GM23338 (cell line): Measurements from ENCODE around the gene TSHZ2. TPM values are rescaled to one million over a fixed set of nuclear protein-coding genes. Genes with fewer than 3 reads are reported as not detected.

ENCODE experiments used
- ATAC-seq: fragments of 200-7000 bp; cut with Tn5 transposase; 3 replicates; pipeline ENCODE4 v1.9.1; 2020
- DNase-seq: peaks from one replicate; pipeline ENCODE4 v3.0.0-alpha.2; 2015; ENCODE audit warnings: low spot score
- H2AFZ ChIP-seq: fragments of 200-600 bp; sonication (generic); 2 replicates; pipeline ENCODE4 v1.8.0; 2016; ENCODE audit warnings: antibody characterized with exemption, mild to moderate bottlenecking, moderate library complexity
- H3F3A ChIP-seq: fragments of 200-600 bp; sonication (generic); replicated peaks from 2 replicates; pipeline ENCODE4 v1.8.0; 2017; ENCODE audit warnings: antibody characterized with exemption, mixed run types, low read depth
- H3K27ac ChIP-seq: fragments of 200-600 bp; sonication (generic); 2 replicates; pipeline ENCODE4 v1.6.1; 2016; ENCODE audit warnings: low read depth
- H3K27me3 ChIP-seq: fragments of 200-600 bp; sonication (generic); 2 replicates; pipeline ENCODE4 v1.8.0; 2016; ENCODE audit warnings: mild to moderate bottlenecking, mixed run types, moderate library complexity; ENCODE audit not compliant: insufficient read depth
- H3K36me3 ChIP-seq: fragments of 200-600 bp; sonication (generic); 2 replicates; pipeline ENCODE4 v1.8.0; 2016; ENCODE audit warnings: mild to moderate bottlenecking; ENCODE audit not compliant: insufficient read depth
- H3K4me1 ChIP-seq: fragments of 200-600 bp; sonication (generic); 2 replicates; pipeline ENCODE4 v1.8.0; 2016; ENCODE audit warnings: mild to moderate bottlenecking, moderate library complexity; ENCODE audit not compliant: insufficient read depth
- H3K4me2 ChIP-seq: fragments of 200-600 bp; sonication (generic); 2 replicates; pipeline ENCODE4 v1.7.1; 2017; ENCODE audit warnings: mixed run types
- H3K4me3 ChIP-seq: fragments of 200-600 bp; sonication (generic); 2 replicates; pipeline ENCODE4 v1.6.1; 2016; ENCODE audit warnings: mixed run types
- H3K79me2 ChIP-seq: fragments of 200-600 bp; sonication (generic); replicated peaks from 2 replicates; pipeline ENCODE4 v1.8.0; 2017; ENCODE audit warnings: mild to moderate bottlenecking; ENCODE audit not compliant: insufficient read depth
- H3K9me2 ChIP-seq: fragments of 200-600 bp; sonication (generic); 2 replicates; pipeline ENCODE4 v1.8.0; 2017; ENCODE audit not compliant: insufficient read depth
- H4K20me1 ChIP-seq: fragments of 200-600 bp; sonication (generic); replicated peaks from 2 replicates; pipeline ENCODE4 v1.8.0; 2017; ENCODE audit warnings: mild to moderate bottlenecking; ENCODE audit not compliant: insufficient read depth
- H3K27ac Mint-ChIP-seq: 2 replicates; pipeline ENCODE4 v1.8.0; 2020; ENCODE audit warnings: inconsistent platforms, mild to moderate bottlenecking, moderate library complexity, mixed read lengths
- H3K27me3 Mint-ChIP-seq: 3 replicates; pipeline ENCODE4 v1.8.0; 2022; ENCODE audit warnings: low read depth, mild to moderate bottlenecking, moderate library complexity, mixed read lengths, inconsistent platforms; ENCODE audit not compliant: insufficient read depth, poor library complexity
- H3K36me3 Mint-ChIP-seq: 3 replicates; pipeline ENCODE4 v1.8.0; 2021; ENCODE audit warnings: low read depth, mild to moderate bottlenecking, inconsistent platforms, moderate library complexity, mixed read lengths
- H3K4me1 Mint-ChIP-seq: 3 replicates; pipeline ENCODE4 v1.8.0; 2020; ENCODE audit warnings: mild to moderate bottlenecking, inconsistent platforms, mixed read lengths
- H3K4me3 Mint-ChIP-seq: 3 replicates; pipeline ENCODE4 v1.8.0; 2021; ENCODE audit warnings: moderate library complexity, mild to moderate bottlenecking, inconsistent platforms, mixed read lengths
- H3K9me3 Mint-ChIP-seq: 3 replicates; pipeline ENCODE4 v1.8.0; 2020; ENCODE audit warnings: moderate library complexity, mild to moderate bottlenecking, inconsistent platforms, mixed read lengths
- CREB1 ChIP-seq: fragments of 250-450 bp; sonication (Bioruptor Pico); IDR thresholded peaks from 2 replicates; pipeline ENCODE4 v1.5.0; 2020; ENCODE audit warnings: low read depth, mild to moderate bottlenecking, moderate library complexity
- CTCF ChIP-seq, 2 experiments: fragments of 200-600 bp in 1 of 2; sonication (generic) in 1 of 2; conservative IDR thresholded peaks; 2 replicates each; pipeline versions ENCODE4 v1.5.1 to v1.6.1; 2016 to 2017; ENCODE audit warnings: antibody characterized with exemption in 2 of 2, low read depth in 2 of 2, mild to moderate bottlenecking in 2 of 2, moderate library complexity in 1 of 2
- ETS1 ChIP-seq: IDR thresholded peaks from 2 replicates; pipeline ENCODE4 v1.6.1; 2016; ENCODE audit warnings: antibody characterized with exemption
- EZH2phosphoT487 ChIP-seq: fragments of 200-600 bp; sonication (generic); IDR thresholded peaks from one replicate; pipeline ENCODE4 v1.8.1; 2018; ENCODE audit warnings: antibody characterized with exemption; ENCODE audit not compliant: unreplicated experiment
- JUNB ChIP-seq: IDR thresholded peaks from one replicate; pipeline ENCODE4 v1.6.1; 2016; ENCODE audit warnings: antibody characterized with exemption; ENCODE audit not compliant: unreplicated experiment
- NANOG ChIP-seq: IDR thresholded peaks from 2 replicates; pipeline ENCODE4 v1.6.1; 2016; ENCODE audit warnings: antibody characterized with exemption, borderline replicate concordance
- POLR2AphosphoS5 ChIP-seq: IDR thresholded peaks from 2 replicates; pipeline ENCODE4 v1.6.1; 2016; ENCODE audit warnings: antibody characterized with exemption, low read depth
- ZNF114 ChIP-seq: fragments of 250-450 bp; sonication (Bioruptor Pico); IDR thresholded peaks from 2 replicates; pipeline ENCODE4 v1.5.0; 2020; ENCODE audit warnings: mild to moderate bottlenecking, moderate library complexity
- ZNF331 ChIP-seq: fragments of 250-450 bp; sonication (Bioruptor Pico); IDR thresholded peaks from 2 replicates; pipeline ENCODE4 v1.5.0; 2020; ENCODE audit warnings: low read depth, mild to moderate bottlenecking, moderate library complexity
- ZNF462 ChIP-seq: fragments of 250-450 bp; sonication (Bioruptor Pico); IDR thresholded peaks from 2 replicates; pipeline ENCODE4 v1.5.0; 2020; ENCODE audit warnings: mild to moderate bottlenecking, moderate library complexity
- polyA plus RNA-seq: library from polyadenylated mRNA; unstranded; fragments of >200 nt; fragmentation: Nextera tagmentation; extraction: Ambion mirVana; gene quantifications from 2 replicates; pipeline ENCODE4 v1.2.1, GENCODE V29; 2016
- total RNA-seq: library from RNA; depleted of rRNA; stranded (reverse); fragments of >200 nt; shearing (Covaris generic); gene quantifications from 2 replicates; pipeline ENCODE4 v1.2.3, GENCODE V29; 2014

TSHZ2 gene
- total and polyA plus RNA-seq, 2 experiments from 2014 or later = 0.49 to 1.3 TPM

- no peak for TF ChIP-seq CTCF (conservative IDR thresholded peaks at IDR 0.05; ENCODE audit: low read depth in 2 of 2)
Observed at GRCh38 chr20:53070224-53070623, 98.1 kb downstream of the TSHZ2 start (continued).

- Mint-ChIP-seq H3K4me3 (no peak overlapping the region), H3K27me3 (no peaks in the 10 kb centered on the region), H3K4me1 (peaks cover 9% of the 10 kb centered on the region), H3K27ac (no peak overlapping the region), H3K36me3 (peaks cover 4% of the 10 kb centered on the region; the same call in 1 of the 3 replicates), H3K9me3 (peaks cover 8% of the 10 kb centered on the region; the same call in 1 of the 3 replicates)
- Histone ChIP-seq H3K4me1 (peaks cover 16% of the 10 kb centered on the region), H3F3A (no peaks in the 10 kb centered on the region), H3K4me2 (no peak overlapping the region), H3K4me3 (no peak overlapping the region), H2AFZ (peak overlapping the region; percentile 47; the same call in 1 of the 2 replicates), H4K20me1 (no peaks in the 10 kb centered on the region), H3K9me2 (no peaks in the 10 kb centered on the region), H3K27ac (no peak overlapping the region), H3K27me3 (no peaks in the 10 kb centered on the region), H3K36me3 (no peaks in the 10 kb centered on the region), H3K79me2 (no peaks in the 10 kb centered on the region)
- TF ChIP-seq ZNF331 (CRISPR knock-in tag) (no peak), NANOG (no peak), ETS1 (no peak), ZNF114 (CRISPR knock-in tag) (no peak), CREB1 (CRISPR knock-in tag) (no peak), POLR2AphosphoS5 (no peak), JUNB (no peak), ZNF462 (no peak), EZH2phosphoT487 (no peak)
- DNase-seq (no peak), ATAC-seq (no peak)
Observed at GRCh38 chr20:53070706-53071392, 98.7 kb downstream of the TSHZ2 start.
